Cardiac ventricle fibroblast (primary cell): ENCODE measurements around the gene IRF7. TPM values are rescaled to one million over a fixed set of nuclear protein-coding genes. Genes with fewer than 3 reads are reported as not detected.

ENCODE experiments used
- total RNA-seq: library from RNA; depleted of rRNA; stranded (reverse); fragments of >200 nt; gene quantifications from 2 replicates; pipeline ENCODE4 v1.2.3, GENCODE V29; 2015

Gene IRF7
- 11.3 and 14.7 TPM in 2 replicates for total RNA-seq

GRCh38 chr11:615504-616319 lies at the start of gene IRF7:
IRF7 (minus strand) TSS chr11:615950; CDS start chr11:615364, 586 bp downstream.

GRCh38 chr11:636511-637332 lies 21.0 kb upstream of the IRF7 start, which contains the start of gene DRD4:
DRD4 (plus strand) TSS chr11:637269; CDS start chr11:637305, 36 bp downstream.

GRCh38 chr11:626475-627307 lies 10.9 kb upstream of the IRF7 start, which contains the start of gene SCT:
SCT (minus strand) TSS chr11:627181; CDS start chr11:627143, 38 bp downstream.

GRCh38 chr11:624705-625635 lies 9.2 kb upstream of the IRF7 start, which contains the start of gene CDHR5:
CDHR5 (minus strand) TSS chr11:624955; CDS start chr11:624902, 53 bp downstream.

GRCh38 chr11:575996-576768 lies 39.6 kb downstream of the IRF7 start, which contains the start of gene PHRF1:
PHRF1 (plus strand) TSS chr11:576470; CDS start chr11:581513, 5,043 bp downstream.

Other genes with a start within 250 kb of the IRF7 start
- gene B4GALNT4, start 246.5 kb downstream of the IRF7 start, total RNA-seq = 5.1 and 8.8 TPM in 2 replicates
- 0.68 and 3.5 TPM in 2 replicates for gene PKP3, start 221.7 kb downstream of the IRF7 start, total RNA-seq
- gene SIGIRR, start 201.0 kb downstream of the IRF7 start, total RNA-seq = 28.3 and 39.8 TPM in 2 replicates
- not detected in 2 replicates for gene ANO9, start 173.9 kb downstream of the IRF7 start, total RNA-seq
- gene PTDSS2, start 165.7 kb downstream of the IRF7 start, total RNA-seq = 31.2 and 50.2 TPM in 2 replicates
- gene RNH1, start 108.7 kb downstream of the IRF7 start, total RNA-seq = 338 and 400 TPM in 2 replicates
- 20.8 and 27.0 TPM in 2 replicates for gene HRAS, start 80.4 kb downstream of the IRF7 start, total RNA-seq
- 0.49 and 0.75 TPM in 2 replicates for gene LRRC56, start 78.4 kb downstream of the IRF7 start, total RNA-seq
- gene LMNTD2, start 55.2 kb downstream of the IRF7 start, total RNA-seq = 0.44 and 1.7 TPM in 2 replicates
- 1.8 and 5.1 TPM in 2 replicates for gene RASSF7, start 55.0 kb downstream of the IRF7 start, total RNA-seq
- gene PHRF1, start 39.5 kb downstream of the IRF7 start, total RNA-seq = 18.3 and 22.4 TPM in 2 replicates
- not detected in 2 replicates for gene CDHR5, start 9.0 kb upstream of the IRF7 start, total RNA-seq
- gene SCT, start 11.2 kb upstream of the IRF7 start, total RNA-seq = not detected in 2 replicates
- not detected in 2 replicates for gene DRD4, start 21.3 kb upstream of the IRF7 start, total RNA-seq
- gene DEAF1, start 79.3 kb upstream of the IRF7 start, total RNA-seq = 20.6 and 23.9 TPM in 2 replicates
- gene TMEM80, start 79.9 kb upstream of the IRF7 start, total RNA-seq = 20.3 and 34.6 TPM in 2 replicates
- gene EPS8L2, start 90.3 kb upstream of the IRF7 start, total RNA-seq = 11.7 and 15.0 TPM in 2 replicates
- 184 and 216 TPM in 2 replicates for gene TALDO1, start 131.5 kb upstream of the IRF7 start, total RNA-seq
- gene GATD1, start 161.5 kb upstream of the IRF7 start, total RNA-seq = 15.9 and 16.6 TPM in 2 replicates
- 0.49 and 0.94 TPM in 2 replicates for gene CEND1, start 174.1 kb upstream of the IRF7 start, total RNA-seq
- 15.4 and 34.4 TPM in 2 replicates for gene SLC25A22, start 182.3 kb upstream of the IRF7 start, total RNA-seq
- gene PIDD1, start 189.3 kb upstream of the IRF7 start, total RNA-seq = 6.1 and 9.3 TPM in 2 replicates
- gene RPLP2, start 194.0 kb upstream of the IRF7 start, total RNA-seq = 563 and 660 TPM in 2 replicates
- 51.4 and 52.8 TPM in 2 replicates for gene PNPLA2, start 203.0 kb upstream of the IRF7 start, total RNA-seq
- 1.1 and 1.7 TPM in 2 replicates for gene CRACR2B, start 212.0 kb upstream of the IRF7 start, total RNA-seq
- gene CD151, start 217.0 kb upstream of the IRF7 start, total RNA-seq = 286 and 398 TPM in 2 replicates
- 77.8 and 107 TPM in 2 replicates for gene POLR2L, start 226.6 kb upstream of the IRF7 start, total RNA-seq
- gene TSPAN4, start 226.9 kb upstream of the IRF7 start, total RNA-seq = 207 and 222 TPM in 2 replicates